WTC11 (cell line): ENCODE results near the gene ARMC9. TPM values are rescaled to one million over a fixed set of nuclear protein-coding genes. Genes with fewer than 3 reads are reported as not detected.

ENCODE experiments used
- ATF1 ChIP-seq: sonication (generic); formaldehyde crosslinking; IDR thresholded peaks from 2 replicates; pipeline ENCODE4 v1.8.1; 2023; ENCODE audit warnings: mild to moderate bottlenecking, moderate library complexity, missing genetic modification reagents
- CBFB ChIP-seq: sonication (generic); formaldehyde crosslinking; IDR thresholded peaks from 2 replicates; pipeline ENCODE4 v1.8.1; 2022; ENCODE audit warnings: mild to moderate bottlenecking, low read depth, missing genetic modification reagents
- CREM ChIP-seq: sonication (generic); formaldehyde crosslinking; IDR thresholded peaks from 2 replicates; pipeline ENCODE4 v1.8.1; 2022; ENCODE audit warnings: mild to moderate bottlenecking, missing genetic modification reagents, moderate library complexity
- ETV6 ChIP-seq: sonication (generic); formaldehyde crosslinking; IDR thresholded peaks from 2 replicates; pipeline ENCODE4 v1.8.1; 2022; ENCODE audit warnings: mild to moderate bottlenecking, missing genetic modification reagents
- GABPB1 ChIP-seq: sonication (generic); formaldehyde crosslinking; IDR thresholded peaks from 2 replicates; pipeline ENCODE4 v1.8.1; 2023; ENCODE audit warnings: mild to moderate bottlenecking, missing genetic modification reagents
- HMGA2 ChIP-seq: fragments of 250-450 bp; sonication (Bioruptor Pico); IDR thresholded peaks from 2 replicates; pipeline ENCODE4 v1.4.0; 2021; ENCODE audit warnings: mild to moderate bottlenecking, moderate library complexity
- JUN ChIP-seq: sonication (generic); formaldehyde crosslinking; IDR thresholded peaks from 2 replicates; pipeline ENCODE4 v1.8.0; 2023; ENCODE audit warnings: mild to moderate bottlenecking, missing genetic modification reagents
- MXD4 ChIP-seq: fragments of 250-450 bp; sonication (Bioruptor Pico); IDR thresholded peaks from 2 replicates; pipeline ENCODE4 v1.8.0; 2021; ENCODE audit warnings: mild to moderate bottlenecking, moderate library complexity, borderline replicate concordance
- NFYB ChIP-seq: sonication (generic); formaldehyde crosslinking; conservative IDR thresholded peaks from 2 replicates; pipeline ENCODE4 v1.8.0; 2022; ENCODE audit warnings: low read depth, missing genetic modification reagents
- RELA ChIP-seq: sonication (generic); formaldehyde crosslinking; IDR thresholded peaks from 2 replicates; pipeline ENCODE4 v1.8.1; 2022; ENCODE audit warnings: missing genetic modification reagents, mild to moderate bottlenecking, borderline replicate concordance
- RORB ChIP-seq: fragments of 250-450 bp; sonication (Bioruptor Pico); IDR thresholded peaks from 2 replicates; pipeline ENCODE4 v1.9.0; 2021; ENCODE audit warnings: mild to moderate bottlenecking
- SMAD4 ChIP-seq: sonication (generic); formaldehyde crosslinking; IDR thresholded peaks from 2 replicates; pipeline ENCODE4 v1.8.0; 2022; ENCODE audit warnings: mild to moderate bottlenecking, missing genetic modification reagents
- SOX15 ChIP-seq: fragments of 250-450 bp; sonication (Bioruptor Pico); IDR thresholded peaks from 2 replicates; pipeline ENCODE4 v1.9.0; 2021; ENCODE audit warnings: mild to moderate bottlenecking
- TCF7 ChIP-seq: sonication (generic); formaldehyde crosslinking; IDR thresholded peaks from 2 replicates; pipeline ENCODE4 v1.8.0; 2022; ENCODE audit warnings: mild to moderate bottlenecking, low read depth, missing genetic modification reagents, moderate library complexity
- TEAD4 ChIP-seq: sonication (generic); formaldehyde crosslinking; IDR thresholded peaks from 2 replicates; pipeline ENCODE4 v1.8.0; 2022; ENCODE audit warnings: mild to moderate bottlenecking, missing genetic modification reagents
- ZBTB21 ChIP-seq: sonication (generic); formaldehyde crosslinking; IDR thresholded peaks from 2 replicates; pipeline ENCODE4 v1.8.1; 2023; ENCODE audit warnings: mild to moderate bottlenecking, missing genetic modification reagents, borderline replicate concordance
- ZNF219 ChIP-seq: sonication (generic); formaldehyde crosslinking; IDR thresholded peaks from 2 replicates; pipeline ENCODE4 v1.8.0; 2023; ENCODE audit warnings: missing genetic modification reagents, mild to moderate bottlenecking, borderline replicate concordance
- total RNA-seq: library from RNA; stranded (reverse); gene quantifications from 3 replicates; pipeline ENCODE4 v1.2.3, GENCODE V29; 2021
- TF ChIP-seq, protein P1 (sequence below): fragments of 250-450 bp; sonication (Bioruptor Pico); IDR thresholded peaks from 2 replicates; pipeline ENCODE4 v1.9.0; 2021; ENCODE audit warnings: mild to moderate bottlenecking, borderline replicate concordance
- TF ChIP-seq, protein P2 (sequence below): sonication (generic); formaldehyde crosslinking; IDR thresholded peaks from 2 replicates; pipeline ENCODE4 v1.8.1; 2022; ENCODE audit warnings: low read depth, mild to moderate bottlenecking, moderate library complexity, missing genetic modification reagents, borderline replicate concordance
- TF ChIP-seq, protein P3 (sequence below): sonication (generic); formaldehyde crosslinking; conservative IDR thresholded peaks from 2 replicates; pipeline ENCODE4 v1.8.1; 2023; ENCODE audit warnings: mild to moderate bottlenecking, low read depth, missing genetic modification reagents, moderate library complexity
- TF ChIP-seq, protein P4 (sequence below): sonication (generic); formaldehyde crosslinking; IDR thresholded peaks from 2 replicates; pipeline ENCODE4 v1.8.1; 2023; ENCODE audit warnings: mild to moderate bottlenecking, missing genetic modification reagents, moderate library complexity
- TF ChIP-seq, protein P5 (sequence below): sonication (generic); formaldehyde crosslinking; IDR thresholded peaks from 2 replicates; pipeline ENCODE4 v1.8.0; 2022; ENCODE audit warnings: mild to moderate bottlenecking, missing genetic modification reagents
- TF ChIP-seq, protein P6 (sequence below): sonication (generic); formaldehyde crosslinking; IDR thresholded peaks from 2 replicates; pipeline ENCODE4 v1.8.1; 2023; ENCODE audit warnings: mild to moderate bottlenecking, missing genetic modification reagents, borderline replicate concordance
- TF ChIP-seq, protein P7 (sequence below): sonication (generic); formaldehyde crosslinking; IDR thresholded peaks from 2 replicates; pipeline ENCODE4 v1.8.0; 2022; ENCODE audit warnings: mild to moderate bottlenecking, missing genetic modification reagents

Gene ARMC9
- total RNA-seq, 1 experiment from 2014 or later = 34.9 TPM

DNA sequence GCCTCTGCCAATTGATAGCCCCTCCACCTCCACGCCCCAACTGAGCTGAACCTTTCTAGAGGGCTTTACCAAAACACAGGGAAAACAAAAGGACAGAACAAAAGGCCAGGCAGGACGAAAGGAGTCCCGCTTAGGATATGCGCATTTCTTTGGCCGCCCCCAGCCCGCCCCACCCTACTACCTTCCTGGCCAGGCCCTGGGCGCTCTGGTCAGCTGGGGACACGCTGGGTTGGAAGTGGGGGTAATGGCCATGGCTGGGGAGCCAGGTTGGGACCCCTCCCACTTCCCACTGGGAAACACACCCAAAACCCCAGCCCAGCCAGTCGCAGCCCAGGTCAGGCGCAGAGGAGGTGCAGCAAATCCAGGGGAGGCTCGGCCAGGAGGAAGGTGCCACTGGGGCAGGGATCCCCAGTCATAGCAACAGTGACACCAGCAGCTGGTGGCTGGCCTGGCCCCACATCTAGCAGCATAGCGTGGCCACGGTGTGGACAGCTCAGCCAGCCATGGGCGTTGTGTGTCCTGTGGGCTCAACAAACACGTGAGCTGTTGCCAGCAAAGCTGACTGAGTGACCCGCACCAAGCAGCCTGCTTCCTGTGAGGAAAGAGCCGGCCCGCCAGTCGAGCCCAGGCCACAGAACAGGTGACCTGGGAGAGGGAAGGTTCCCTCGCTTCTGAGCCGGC lies 172.5 kb downstream of the ARMC9 start (continued):
- TF ChIP-seq ZNF219 (no peak), RELA (CRISPR knock-in tag) (no peak), HMGA2 (CRISPR knock-in tag) (no peak), TCF7 (CRISPR knock-in tag) (no peak), ZBTB21 (CRISPR knock-in tag) (peak; percentile 69), JUN (CRISPR knock-in tag) (no peak), MXD4 (CRISPR knock-in tag) (no peak), CREM (CRISPR knock-in tag) (0 out of 2 replicates have a peak, but pooled peaks have one; percentile 34), NFYB (no peak), SMAD4 (no peak), SOX15 (CRISPR knock-in tag) (no peak), ATF1 (CRISPR knock-in tag) (no peak), RORB (CRISPR knock-in tag) (no peak), GABPB1 (no peak), CBFB (CRISPR knock-in tag) (no peak), ETV6 (CRISPR knock-in tag) (peak; percentile 66; the same call in 1 of the 2 replicates), TEAD4 (CRISPR knock-in tag) (no peak)
- TF ChIP-seq, protein P1, sequence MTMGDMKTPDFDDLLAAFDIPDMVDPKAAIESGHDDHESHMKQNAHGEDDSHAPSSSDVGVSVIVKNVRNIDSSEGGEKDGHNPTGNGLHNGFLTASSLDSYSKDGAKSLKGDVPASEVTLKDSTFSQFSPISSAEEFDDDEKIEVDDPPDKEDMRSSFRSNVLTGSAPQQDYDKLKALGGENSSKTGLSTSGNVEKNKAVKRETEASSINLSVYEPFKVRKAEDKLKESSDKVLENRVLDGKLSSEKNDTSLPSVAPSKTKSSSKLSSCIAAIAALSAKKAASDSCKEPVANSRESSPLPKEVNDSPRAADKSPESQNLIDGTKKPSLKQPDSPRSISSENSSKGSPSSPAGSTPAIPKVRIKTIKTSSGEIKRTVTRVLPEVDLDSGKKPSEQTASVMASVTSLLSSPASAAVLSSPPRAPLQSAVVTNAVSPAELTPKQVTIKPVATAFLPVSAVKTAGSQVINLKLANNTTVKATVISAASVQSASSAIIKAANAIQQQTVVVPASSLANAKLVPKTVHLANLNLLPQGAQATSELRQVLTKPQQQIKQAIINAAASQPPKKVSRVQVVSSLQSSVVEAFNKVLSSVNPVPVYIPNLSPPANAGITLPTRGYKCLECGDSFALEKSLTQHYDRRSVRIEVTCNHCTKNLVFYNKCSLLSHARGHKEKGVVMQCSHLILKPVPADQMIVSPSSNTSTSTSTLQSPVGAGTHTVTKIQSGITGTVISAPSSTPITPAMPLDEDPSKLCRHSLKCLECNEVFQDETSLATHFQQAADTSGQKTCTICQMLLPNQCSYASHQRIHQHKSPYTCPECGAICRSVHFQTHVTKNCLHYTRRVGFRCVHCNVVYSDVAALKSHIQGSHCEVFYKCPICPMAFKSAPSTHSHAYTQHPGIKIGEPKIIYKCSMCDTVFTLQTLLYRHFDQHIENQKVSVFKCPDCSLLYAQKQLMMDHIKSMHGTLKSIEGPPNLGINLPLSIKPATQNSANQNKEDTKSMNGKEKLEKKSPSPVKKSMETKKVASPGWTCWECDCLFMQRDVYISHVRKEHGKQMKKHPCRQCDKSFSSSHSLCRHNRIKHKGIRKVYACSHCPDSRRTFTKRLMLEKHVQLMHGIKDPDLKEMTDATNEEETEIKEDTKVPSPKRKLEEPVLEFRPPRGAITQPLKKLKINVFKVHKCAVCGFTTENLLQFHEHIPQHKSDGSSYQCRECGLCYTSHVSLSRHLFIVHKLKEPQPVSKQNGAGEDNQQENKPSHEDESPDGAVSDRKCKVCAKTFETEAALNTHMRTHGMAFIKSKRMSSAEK (CRISPR knock-in tag) = no peak
- TF ChIP-seq, protein P2, sequence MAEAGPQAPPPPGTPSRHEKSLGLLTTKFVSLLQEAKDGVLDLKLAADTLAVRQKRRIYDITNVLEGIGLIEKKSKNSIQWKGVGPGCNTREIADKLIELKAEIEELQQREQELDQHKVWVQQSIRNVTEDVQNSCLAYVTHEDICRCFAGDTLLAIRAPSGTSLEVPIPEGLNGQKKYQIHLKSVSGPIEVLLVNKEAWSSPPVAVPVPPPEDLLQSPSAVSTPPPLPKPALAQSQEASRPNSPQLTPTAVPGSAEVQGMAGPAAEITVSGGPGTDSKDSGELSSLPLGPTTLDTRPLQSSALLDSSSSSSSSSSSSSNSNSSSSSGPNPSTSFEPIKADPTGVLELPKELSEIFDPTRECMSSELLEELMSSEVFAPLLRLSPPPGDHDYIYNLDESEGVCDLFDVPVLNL (CRISPR knock-in tag) = no peak
- TF ChIP-seq, protein P3, sequence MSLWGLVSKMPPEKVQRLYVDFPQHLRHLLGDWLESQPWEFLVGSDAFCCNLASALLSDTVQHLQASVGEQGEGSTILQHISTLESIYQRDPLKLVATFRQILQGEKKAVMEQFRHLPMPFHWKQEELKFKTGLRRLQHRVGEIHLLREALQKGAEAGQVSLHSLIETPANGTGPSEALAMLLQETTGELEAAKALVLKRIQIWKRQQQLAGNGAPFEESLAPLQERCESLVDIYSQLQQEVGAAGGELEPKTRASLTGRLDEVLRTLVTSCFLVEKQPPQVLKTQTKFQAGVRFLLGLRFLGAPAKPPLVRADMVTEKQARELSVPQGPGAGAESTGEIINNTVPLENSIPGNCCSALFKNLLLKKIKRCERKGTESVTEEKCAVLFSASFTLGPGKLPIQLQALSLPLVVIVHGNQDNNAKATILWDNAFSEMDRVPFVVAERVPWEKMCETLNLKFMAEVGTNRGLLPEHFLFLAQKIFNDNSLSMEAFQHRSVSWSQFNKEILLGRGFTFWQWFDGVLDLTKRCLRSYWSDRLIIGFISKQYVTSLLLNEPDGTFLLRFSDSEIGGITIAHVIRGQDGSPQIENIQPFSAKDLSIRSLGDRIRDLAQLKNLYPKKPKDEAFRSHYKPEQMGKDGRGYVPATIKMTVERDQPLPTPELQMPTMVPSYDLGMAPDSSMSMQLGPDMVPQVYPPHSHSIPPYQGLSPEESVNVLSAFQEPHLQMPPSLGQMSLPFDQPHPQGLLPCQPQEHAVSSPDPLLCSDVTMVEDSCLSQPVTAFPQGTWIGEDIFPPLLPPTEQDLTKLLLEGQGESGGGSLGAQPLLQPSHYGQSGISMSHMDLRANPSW (CRISPR knock-in tag) = 0 out of 2 replicates have a peak, but pooled peaks have one; percentile 76
- TF ChIP-seq, protein P4, sequence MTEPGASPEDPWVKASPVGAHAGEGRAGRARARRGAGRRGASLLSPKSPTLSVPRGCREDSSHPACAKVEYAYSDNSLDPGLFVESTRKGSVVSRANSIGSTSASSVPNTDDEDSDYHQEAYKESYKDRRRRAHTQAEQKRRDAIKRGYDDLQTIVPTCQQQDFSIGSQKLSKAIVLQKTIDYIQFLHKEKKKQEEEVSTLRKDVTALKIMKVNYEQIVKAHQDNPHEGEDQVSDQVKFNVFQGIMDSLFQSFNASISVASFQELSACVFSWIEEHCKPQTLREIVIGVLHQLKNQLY = no peak
- TF ChIP-seq, protein P5, sequence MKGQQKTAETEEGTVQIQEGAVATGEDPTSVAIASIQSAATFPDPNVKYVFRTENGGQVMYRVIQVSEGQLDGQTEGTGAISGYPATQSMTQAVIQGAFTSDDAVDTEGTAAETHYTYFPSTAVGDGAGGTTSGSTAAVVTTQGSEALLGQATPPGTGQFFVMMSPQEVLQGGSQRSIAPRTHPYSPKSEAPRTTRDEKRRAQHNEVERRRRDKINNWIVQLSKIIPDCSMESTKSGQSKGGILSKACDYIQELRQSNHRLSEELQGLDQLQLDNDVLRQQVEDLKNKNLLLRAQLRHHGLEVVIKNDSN (CRISPR knock-in tag) = no peak; the same call in 1 of the 2 replicates
- TF ChIP-seq, protein P6, sequence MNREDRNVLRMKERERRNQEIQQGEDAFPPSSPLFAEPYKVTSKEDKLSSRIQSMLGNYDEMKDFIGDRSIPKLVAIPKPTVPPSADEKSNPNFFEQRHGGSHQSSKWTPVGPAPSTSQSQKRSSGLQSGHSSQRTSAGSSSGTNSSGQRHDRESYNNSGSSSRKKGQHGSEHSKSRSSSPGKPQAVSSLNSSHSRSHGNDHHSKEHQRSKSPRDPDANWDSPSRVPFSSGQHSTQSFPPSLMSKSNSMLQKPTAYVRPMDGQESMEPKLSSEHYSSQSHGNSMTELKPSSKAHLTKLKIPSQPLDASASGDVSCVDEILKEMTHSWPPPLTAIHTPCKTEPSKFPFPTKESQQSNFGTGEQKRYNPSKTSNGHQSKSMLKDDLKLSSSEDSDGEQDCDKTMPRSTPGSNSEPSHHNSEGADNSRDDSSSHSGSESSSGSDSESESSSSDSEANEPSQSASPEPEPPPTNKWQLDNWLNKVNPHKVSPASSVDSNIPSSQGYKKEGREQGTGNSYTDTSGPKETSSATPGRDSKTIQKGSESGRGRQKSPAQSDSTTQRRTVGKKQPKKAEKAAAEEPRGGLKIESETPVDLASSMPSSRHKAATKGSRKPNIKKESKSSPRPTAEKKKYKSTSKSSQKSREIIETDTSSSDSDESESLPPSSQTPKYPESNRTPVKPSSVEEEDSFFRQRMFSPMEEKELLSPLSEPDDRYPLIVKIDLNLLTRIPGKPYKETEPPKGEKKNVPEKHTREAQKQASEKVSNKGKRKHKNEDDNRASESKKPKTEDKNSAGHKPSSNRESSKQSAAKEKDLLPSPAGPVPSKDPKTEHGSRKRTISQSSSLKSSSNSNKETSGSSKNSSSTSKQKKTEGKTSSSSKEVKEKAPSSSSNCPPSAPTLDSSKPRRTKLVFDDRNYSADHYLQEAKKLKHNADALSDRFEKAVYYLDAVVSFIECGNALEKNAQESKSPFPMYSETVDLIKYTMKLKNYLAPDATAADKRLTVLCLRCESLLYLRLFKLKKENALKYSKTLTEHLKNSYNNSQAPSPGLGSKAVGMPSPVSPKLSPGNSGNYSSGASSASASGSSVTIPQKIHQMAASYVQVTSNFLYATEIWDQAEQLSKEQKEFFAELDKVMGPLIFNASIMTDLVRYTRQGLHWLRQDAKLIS (CRISPR knock-in tag) = no peak
- TF ChIP-seq, protein P7, sequence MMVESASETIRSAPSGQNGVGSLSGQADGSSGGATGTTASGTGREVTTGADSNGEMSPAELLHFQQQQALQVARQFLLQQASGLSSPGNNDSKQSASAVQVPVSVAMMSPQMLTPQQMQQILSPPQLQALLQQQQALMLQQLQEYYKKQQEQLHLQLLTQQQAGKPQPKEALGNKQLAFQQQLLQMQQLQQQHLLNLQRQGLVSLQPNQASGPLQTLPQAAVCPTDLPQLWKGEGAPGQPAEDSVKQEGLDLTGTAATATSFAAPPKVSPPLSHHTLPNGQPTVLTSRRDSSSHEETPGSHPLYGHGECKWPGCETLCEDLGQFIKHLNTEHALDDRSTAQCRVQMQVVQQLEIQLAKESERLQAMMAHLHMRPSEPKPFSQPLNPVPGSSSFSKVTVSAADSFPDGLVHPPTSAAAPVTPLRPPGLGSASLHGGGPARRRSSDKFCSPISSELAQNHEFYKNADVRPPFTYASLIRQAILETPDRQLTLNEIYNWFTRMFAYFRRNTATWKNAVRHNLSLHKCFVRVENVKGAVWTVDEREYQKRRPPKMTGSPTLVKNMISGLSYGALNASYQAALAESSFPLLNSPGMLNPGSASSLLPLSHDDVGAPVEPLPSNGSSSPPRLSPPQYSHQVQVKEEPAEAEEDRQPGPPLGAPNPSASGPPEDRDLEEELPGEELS = no peak
